ENCODE data around the gene SLC30A7. TPM values are rescaled to one million over a fixed set of nuclear protein-coding genes. Genes with fewer than 3 reads are reported as not detected.
"Not testable (repeated sequence)": the region's sequence is repeated elsewhere in the genome, so short reads cannot be mapped to it uniquely, and the experiment has no call there.

Gene SLC30A7
- total and polyA plus RNA-seq, 2 of the 13 experiments (the other 11 are each of a cell fraction or from before 2014, with no cell fraction given): 8.3 to 40.8 TPM

- TF ChIP-seq, protein P1, sequence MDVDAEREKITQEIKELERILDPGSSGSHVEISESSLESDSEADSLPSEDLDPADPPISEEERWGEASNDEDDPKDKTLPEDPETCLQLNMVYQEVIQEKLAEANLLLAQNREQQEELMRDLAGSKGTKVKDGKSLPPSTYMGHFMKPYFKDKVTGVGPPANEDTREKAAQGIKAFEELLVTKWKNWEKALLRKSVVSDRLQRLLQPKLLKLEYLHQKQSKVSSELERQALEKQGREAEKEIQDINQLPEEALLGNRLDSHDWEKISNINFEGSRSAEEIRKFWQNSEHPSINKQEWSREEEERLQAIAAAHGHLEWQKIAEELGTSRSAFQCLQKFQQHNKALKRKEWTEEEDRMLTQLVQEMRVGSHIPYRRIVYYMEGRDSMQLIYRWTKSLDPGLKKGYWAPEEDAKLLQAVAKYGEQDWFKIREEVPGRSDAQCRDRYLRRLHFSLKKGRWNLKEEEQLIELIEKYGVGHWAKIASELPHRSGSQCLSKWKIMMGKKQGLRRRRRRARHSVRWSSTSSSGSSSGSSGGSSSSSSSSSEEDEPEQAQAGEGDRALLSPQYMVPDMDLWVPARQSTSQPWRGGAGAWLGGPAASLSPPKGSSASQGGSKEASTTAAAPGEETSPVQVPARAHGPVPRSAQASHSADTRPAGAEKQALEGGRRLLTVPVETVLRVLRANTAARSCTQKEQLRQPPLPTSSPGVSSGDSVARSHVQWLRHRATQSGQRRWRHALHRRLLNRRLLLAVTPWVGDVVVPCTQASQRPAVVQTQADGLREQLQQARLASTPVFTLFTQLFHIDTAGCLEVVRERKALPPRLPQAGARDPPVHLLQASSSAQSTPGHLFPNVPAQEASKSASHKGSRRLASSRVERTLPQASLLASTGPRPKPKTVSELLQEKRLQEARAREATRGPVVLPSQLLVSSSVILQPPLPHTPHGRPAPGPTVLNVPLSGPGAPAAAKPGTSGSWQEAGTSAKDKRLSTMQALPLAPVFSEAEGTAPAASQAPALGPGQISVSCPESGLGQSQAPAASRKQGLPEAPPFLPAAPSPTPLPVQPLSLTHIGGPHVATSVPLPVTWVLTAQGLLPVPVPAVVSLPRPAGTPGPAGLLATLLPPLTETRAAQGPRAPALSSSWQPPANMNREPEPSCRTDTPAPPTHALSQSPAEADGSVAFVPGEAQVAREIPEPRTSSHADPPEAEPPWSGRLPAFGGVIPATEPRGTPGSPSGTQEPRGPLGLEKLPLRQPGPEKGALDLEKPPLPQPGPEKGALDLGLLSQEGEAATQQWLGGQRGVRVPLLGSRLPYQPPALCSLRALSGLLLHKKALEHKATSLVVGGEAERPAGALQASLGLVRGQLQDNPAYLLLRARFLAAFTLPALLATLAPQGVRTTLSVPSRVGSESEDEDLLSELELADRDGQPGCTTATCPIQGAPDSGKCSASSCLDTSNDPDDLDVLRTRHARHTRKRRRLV (CRISPR knock-in tag; IDR thresholded peaks at IDR 0.05): peak; percentile 61; the same call in 1 of the 2 replicates
- TF ChIP-seq ZNF12 (CRISPR knock-in tag; IDR thresholded peaks at IDR 0.05): peak; percentile 53; the same call in 1 of the 2 replicates
- TF ChIP-seq LCORL (IDR thresholded peaks at IDR 0.05); HNF4G (IDR thresholded peaks at IDR 0.05; ENCODE audit: borderline replicate concordance, low read depth, low read length): not testable (repeated sequence)
- TF ChIP-seq LCORL (CRISPR knock-in tag; IDR thresholded peaks at IDR 0.05): peak; percentile 25; the same call in 1 of the 2 replicates
- peak; percentile 60; the same call in 1 of the 2 replicates for TF ChIP-seq SOX5 (CRISPR knock-in tag; IDR thresholded peaks at IDR 0.05; ENCODE audit: borderline replicate concordance)
- TF ChIP-seq CTCF (CRISPR knock-in tag; IDR thresholded peaks at IDR 0.05): 0 out of 2 replicates have a peak, but pooled peaks have one; percentile 4
- peak; percentile 68; the same call in 1 of the 2 replicates for TF ChIP-seq FOXK1 (CRISPR knock-in tag; IDR thresholded peaks at IDR 0.05; ENCODE audit: borderline replicate concordance, low read depth)
- 0 out of 3 replicates have a peak, but pooled peaks have one; percentile 9 for TF ChIP-seq MXI1 (IDR thresholded peaks at IDR 0.05; ENCODE audit: borderline replicate concordance, low read depth, low read length)
- TF ChIP-seq, protein P2, sequence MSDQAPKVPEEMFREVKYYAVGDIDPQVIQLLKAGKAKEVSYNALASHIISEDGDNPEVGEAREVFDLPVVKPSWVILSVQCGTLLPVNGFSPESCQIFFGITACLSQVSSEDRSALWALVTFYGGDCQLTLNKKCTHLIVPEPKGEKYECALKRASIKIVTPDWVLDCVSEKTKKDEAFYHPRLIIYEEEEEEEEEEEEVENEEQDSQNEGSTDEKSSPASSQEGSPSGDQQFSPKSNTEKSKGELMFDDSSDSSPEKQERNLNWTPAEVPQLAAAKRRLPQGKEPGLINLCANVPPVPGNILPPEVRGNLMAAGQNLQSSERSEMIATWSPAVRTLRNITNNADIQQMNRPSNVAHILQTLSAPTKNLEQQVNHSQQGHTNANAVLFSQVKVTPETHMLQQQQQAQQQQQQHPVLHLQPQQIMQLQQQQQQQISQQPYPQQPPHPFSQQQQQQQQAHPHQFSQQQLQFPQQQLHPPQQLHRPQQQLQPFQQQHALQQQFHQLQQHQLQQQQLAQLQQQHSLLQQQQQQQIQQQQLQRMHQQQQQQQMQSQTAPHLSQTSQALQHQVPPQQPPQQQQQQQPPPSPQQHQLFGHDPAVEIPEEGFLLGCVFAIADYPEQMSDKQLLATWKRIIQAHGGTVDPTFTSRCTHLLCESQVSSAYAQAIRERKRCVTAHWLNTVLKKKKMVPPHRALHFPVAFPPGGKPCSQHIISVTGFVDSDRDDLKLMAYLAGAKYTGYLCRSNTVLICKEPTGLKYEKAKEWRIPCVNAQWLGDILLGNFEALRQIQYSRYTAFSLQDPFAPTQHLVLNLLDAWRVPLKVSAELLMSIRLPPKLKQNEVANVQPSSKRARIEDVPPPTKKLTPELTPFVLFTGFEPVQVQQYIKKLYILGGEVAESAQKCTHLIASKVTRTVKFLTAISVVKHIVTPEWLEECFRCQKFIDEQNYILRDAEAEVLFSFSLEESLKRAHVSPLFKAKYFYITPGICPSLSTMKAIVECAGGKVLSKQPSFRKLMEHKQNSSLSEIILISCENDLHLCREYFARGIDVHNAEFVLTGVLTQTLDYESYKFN (CRISPR knock-in tag; conservative IDR thresholded peaks at IDR 0.05): peak; percentile 69; the same call in 1 of the 2 replicates
- peak; percentile 25; the same call in 1 of the 2 replicates for TF ChIP-seq HNF4G (CRISPR knock-in tag; IDR thresholded peaks at IDR 0.05; ENCODE audit: borderline replicate concordance, low read depth)
- TF ChIP-seq ZNF292 (CRISPR knock-in tag; IDR thresholded peaks at IDR 0.05; ENCODE audit: borderline replicate concordance, low read depth): peak; percentile 94
- TF ChIP-seq SP5 (CRISPR knock-in tag; IDR thresholded peaks at IDR 0.05; ENCODE audit: borderline replicate concordance, low read depth): peak; percentile 61
- peak; percentile 64; the same call in 1 of the 2 replicates for TF ChIP-seq KDM5B (CRISPR knock-in tag; IDR thresholded peaks at IDR 0.05; ENCODE audit: borderline replicate concordance)
- TF ChIP-seq, protein P3, sequence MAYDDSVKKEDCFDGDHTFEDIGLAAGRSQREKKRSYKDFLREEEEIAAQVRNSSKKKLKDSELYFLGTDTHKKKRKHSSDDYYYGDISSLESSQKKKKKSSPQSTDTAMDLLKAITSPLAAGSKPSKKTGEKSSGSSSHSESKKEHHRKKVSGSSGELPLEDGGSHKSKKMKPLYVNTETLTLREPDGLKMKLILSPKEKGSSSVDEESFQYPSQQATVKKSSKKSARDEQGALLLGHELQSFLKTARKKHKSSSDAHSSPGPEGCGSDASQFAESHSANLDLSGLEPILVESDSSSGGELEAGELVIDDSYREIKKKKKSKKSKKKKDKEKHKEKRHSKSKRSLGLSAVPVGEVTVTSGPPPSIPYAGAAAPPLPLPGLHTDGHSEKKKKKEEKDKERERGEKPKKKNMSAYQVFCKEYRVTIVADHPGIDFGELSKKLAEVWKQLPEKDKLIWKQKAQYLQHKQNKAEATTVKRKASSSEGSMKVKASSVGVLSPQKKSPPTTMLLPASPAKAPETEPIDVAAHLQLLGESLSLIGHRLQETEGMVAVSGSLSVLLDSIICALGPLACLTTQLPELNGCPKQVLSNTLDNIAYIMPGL (CRISPR knock-in tag; IDR thresholded peaks at IDR 0.05; ENCODE audit: borderline replicate concordance in 1 of 2, low read depth in 1 of 2): 0 out of 4 replicates have a peak, but pooled peaks of 1 of the 2 experiments have one; percentile 42
- TF ChIP-seq ZFY (CRISPR knock-in tag; IDR thresholded peaks at IDR 0.05): 0 out of 2 replicates have a peak, but pooled peaks have one; percentile 44
Observed at GRCh38 chr1:100949515-100950158, 53.7 kb downstream of the SLC30A7 start (continued).
